ENCODE results near the gene LRRC37A2.
"Not testable (repeated sequence)": the region's sequence is repeated elsewhere in the genome, so short reads cannot be mapped to it uniquely, and the experiment has no call there.

LRRC37A2 gene

DNA sequence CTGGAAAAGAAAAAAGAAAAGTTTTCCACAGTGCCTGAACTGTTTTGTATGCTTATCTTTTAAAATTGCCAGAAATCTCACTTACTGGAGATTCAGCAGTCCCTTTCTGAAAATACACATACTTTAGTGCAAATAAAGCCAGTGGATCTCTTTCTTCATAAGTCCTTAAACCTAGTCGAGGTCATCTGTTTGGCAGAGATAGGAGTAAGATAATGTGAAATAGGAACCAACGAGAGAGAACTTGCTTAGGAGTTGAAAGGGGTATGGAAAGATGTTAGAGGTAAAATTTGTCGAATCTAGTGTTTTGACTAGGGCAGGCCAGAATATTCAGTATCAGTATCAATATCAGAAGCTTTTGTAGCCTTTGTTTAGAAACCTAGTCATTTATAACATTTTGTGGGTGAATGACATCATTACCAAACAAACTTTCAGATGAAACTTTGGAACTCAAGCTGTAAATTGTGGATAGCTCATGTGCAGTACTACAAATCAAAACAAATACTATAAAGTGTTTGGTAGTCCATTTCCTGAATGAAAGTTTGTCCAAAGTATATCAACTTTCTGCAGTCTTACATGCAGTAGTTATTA is 86.2 kb downstream of the LRRC37A2 start:
- H3K9me3 ChIP-seq (ENCODE audit: control insufficient read depth, low read length); H3K36me3 ChIP-seq (ENCODE audit: control insufficient read depth, insufficient read depth, low read length); H3K27ac ChIP-seq (ENCODE audit: insufficient read depth, low read depth, low read length, poor library complexity, severe bottlenecking); H3K4me3 ChIP-seq (ENCODE audit: insufficient read depth, low read depth, low read length); H3K27me3 ChIP-seq (ENCODE audit: control insufficient read depth, insufficient read depth, low read length, poor library complexity, severe bottlenecking); H3K4me1 ChIP-seq (ENCODE audit: control insufficient read depth, insufficient read depth, low read length): not testable (repeated sequence)
- no CpG with 5 or more reads among the region's 3 CpGs for WGBS, 2 experiments

- not testable (repeated sequence) for H3K9me3 ChIP-seq (ENCODE audit: control insufficient read depth, low read length); H3K36me3 ChIP-seq (ENCODE audit: control insufficient read depth, insufficient read depth, low read length); H3K4me3 ChIP-seq (ENCODE audit: insufficient read depth, low read depth, low read length); H3K4me1 ChIP-seq (ENCODE audit: control insufficient read depth, insufficient read depth, low read length); H3K27me3 ChIP-seq (ENCODE audit: control insufficient read depth, insufficient read depth, low read length, poor library complexity, severe bottlenecking); H3K27ac ChIP-seq (ENCODE audit: insufficient read depth, low read depth, low read length, poor library complexity, severe bottlenecking)
- no CpG with 5 or more reads among the region's 3 CpGs for WGBS, 2 experiments
Measured at GRCh38 chr17:46600767-46601166, 88.5 kb downstream of the LRRC37A2 start.

DNA sequence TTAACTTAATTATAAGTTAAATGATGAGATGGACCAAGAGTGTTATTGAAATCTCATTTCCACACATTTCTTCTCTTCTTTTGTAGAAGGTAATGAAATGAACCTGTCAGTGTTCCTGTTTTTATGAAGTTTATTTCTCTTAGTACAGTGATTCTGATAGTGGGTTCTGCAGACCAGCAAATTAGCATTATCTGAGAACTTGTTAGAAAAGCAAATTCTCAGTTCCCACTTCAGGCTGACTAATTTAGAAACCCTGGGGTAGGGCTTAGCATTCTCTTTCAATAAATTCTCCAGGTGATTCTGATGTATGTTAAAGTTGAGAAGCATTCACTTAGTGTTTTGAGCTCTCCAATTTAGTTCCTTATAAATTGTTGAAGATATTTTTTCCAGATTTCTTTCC is 90.9 kb downstream of the LRRC37A2 start:
- not testable (repeated sequence) for H3K27me3 ChIP-seq (ENCODE audit: control insufficient read depth, insufficient read depth, low read length, poor library complexity, severe bottlenecking); H3K9me3 ChIP-seq (ENCODE audit: control insufficient read depth, low read length); H3K27ac ChIP-seq (ENCODE audit: insufficient read depth, low read depth, low read length, poor library complexity, severe bottlenecking); H3K4me1 ChIP-seq (ENCODE audit: control insufficient read depth, insufficient read depth, low read length); H3K4me3 ChIP-seq (ENCODE audit: insufficient read depth, low read depth, low read length); H3K36me3 ChIP-seq (ENCODE audit: control insufficient read depth, insufficient read depth, low read length)
